Measurements from ENCODE around the gene EID2B. TPM values are rescaled to one million over a fixed set of nuclear protein-coding genes. Genes with fewer than 3 reads are reported as not detected.

EID2B gene
- total and polyA plus RNA-seq, 9 of the 15 experiments (the other 6 are each of a cell fraction or from before 2014, with no cell fraction given) = 2.8 to 8.8 (median 4.8) TPM

DNA sequence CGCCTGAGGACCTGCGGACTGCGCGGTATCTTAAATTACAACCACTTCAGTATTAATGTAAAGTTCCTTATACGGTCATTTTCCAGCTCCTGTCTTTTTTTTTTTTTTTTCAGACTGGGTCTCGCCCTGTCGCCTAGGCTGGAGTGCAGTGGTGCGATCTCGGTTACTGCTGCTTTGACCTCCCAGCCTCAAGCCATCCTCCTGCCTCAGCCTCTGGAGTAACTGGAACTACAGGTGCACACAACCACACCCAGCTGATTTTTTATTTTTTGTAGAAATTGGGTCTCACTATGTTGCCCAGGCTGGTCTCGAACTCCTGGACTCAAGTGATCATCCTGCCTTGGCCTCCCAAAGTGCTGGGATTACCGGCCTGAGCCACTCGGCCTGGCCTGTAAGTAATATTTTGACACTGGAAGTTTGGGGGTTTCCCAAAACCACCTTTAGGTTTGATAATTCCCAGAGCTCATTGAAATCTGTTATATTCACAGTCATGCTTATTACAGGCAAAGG, 406 bp upstream of the EID2B start (continued):
- TF ChIP-seq NFIX (CRISPR knock-in tag; IDR thresholded peaks at IDR 0.05; ENCODE audit: low read depth) (no peak), NFIC (IDR thresholded peaks at IDR 0.05) (no peak), ZNF197 (CRISPR knock-in tag; IDR thresholded peaks at IDR 0.05; ENCODE audit: low read depth) (no peak), CC2D1A (IDR thresholded peaks at IDR 0.05) (peak; percentile 1; the same call in 1 of the 2 replicates), KHSRP (IDR thresholded peaks at IDR 0.05) (no peak), ZKSCAN3 (CRISPR knock-in tag; IDR thresholded peaks at IDR 0.05) (no peak), SOX6 (IDR thresholded peaks at IDR 0.05) (no peak), FOXK1 (CRISPR knock-in tag; IDR thresholded peaks at IDR 0.05; ENCODE audit: borderline replicate concordance) (no peak), NFE2L1 (tag; IDR thresholded peaks at IDR 0.05; ENCODE audit: borderline replicate concordance, low read depth) (no peak), LCOR (CRISPR knock-in tag; IDR thresholded peaks at IDR 0.05) (no peak), EP300 (IDR thresholded peaks at IDR 0.05; ENCODE audit: low read length) (0 out of 2 replicates have a peak, but pooled peaks have one; percentile 2), DNMT1 (IDR thresholded peaks at IDR 0.05) (no peak), SMARCE1 (IDR thresholded peaks at IDR 0.05) (no peak)
- TF ChIP-seq, protein P1, sequence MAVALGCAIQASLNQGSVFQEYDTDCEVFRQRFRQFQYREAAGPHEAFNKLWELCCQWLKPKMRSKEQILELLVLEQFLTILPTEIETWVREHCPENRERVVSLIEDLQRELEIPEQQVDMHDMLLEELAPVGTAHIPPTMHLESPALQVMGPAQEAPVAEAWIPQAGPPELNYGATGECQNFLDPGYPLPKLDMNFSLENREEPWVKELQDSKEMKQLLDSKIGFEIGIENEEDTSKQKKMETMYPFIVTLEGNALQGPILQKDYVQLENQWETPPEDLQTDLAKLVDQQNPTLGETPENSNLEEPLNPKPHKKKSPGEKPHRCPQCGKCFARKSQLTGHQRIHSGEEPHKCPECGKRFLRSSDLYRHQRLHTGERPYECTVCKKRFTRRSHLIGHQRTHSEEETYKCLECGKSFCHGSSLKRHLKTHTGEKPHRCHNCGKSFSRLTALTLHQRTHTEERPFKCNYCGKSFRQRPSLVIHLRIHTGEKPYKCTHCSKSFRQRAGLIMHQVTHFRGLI (CRISPR knock-in tag; IDR thresholded peaks at IDR 0.05) = no peak
- TF ChIP-seq, protein P2, sequence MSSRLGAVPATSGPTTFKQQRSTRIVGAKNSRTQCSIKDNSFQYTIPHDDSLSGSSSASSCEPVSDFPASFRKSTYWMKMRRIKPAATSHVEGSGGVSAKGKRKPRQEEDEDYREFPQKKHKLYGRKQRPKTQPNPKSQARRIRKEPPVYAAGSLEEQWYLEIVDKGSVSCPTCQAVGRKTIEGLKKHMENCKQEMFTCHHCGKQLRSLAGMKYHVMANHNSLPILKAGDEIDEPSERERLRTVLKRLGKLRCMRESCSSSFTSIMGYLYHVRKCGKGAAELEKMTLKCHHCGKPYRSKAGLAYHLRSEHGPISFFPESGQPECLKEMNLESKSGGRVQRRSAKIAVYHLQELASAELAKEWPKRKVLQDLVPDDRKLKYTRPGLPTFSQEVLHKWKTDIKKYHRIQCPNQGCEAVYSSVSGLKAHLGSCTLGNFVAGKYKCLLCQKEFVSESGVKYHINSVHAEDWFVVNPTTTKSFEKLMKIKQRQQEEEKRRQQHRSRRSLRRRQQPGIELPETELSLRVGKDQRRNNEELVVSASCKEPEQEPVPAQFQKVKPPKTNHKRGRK (tag; IDR thresholded peaks at IDR 0.05) = no peak
- TF ChIP-seq, protein P3, sequence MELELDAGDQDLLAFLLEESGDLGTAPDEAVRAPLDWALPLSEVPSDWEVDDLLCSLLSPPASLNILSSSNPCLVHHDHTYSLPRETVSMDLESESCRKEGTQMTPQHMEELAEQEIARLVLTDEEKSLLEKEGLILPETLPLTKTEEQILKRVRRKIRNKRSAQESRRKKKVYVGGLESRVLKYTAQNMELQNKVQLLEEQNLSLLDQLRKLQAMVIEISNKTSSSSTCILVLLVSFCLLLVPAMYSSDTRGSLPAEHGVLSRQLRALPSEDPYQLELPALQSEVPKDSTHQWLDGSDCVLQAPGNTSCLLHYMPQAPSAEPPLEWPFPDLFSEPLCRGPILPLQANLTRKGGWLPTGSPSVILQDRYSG (tag; conservative IDR thresholded peaks at IDR 0.05; ENCODE audit: low read depth) = no peak
- TF ChIP-seq, protein P4, sequence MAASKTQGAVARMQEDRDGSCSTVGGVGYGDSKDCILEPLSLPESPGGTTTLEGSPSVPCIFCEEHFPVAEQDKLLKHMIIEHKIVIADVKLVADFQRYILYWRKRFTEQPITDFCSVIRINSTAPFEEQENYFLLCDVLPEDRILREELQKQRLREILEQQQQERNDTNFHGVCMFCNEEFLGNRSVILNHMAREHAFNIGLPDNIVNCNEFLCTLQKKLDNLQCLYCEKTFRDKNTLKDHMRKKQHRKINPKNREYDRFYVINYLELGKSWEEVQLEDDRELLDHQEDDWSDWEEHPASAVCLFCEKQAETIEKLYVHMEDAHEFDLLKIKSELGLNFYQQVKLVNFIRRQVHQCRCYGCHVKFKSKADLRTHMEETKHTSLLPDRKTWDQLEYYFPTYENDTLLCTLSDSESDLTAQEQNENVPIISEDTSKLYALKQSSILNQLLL (CRISPR knock-in tag; IDR thresholded peaks at IDR 0.05; ENCODE audit: borderline replicate concordance) = no peak
